ENCODE measurements around the gene HSPB1.

DNA sequence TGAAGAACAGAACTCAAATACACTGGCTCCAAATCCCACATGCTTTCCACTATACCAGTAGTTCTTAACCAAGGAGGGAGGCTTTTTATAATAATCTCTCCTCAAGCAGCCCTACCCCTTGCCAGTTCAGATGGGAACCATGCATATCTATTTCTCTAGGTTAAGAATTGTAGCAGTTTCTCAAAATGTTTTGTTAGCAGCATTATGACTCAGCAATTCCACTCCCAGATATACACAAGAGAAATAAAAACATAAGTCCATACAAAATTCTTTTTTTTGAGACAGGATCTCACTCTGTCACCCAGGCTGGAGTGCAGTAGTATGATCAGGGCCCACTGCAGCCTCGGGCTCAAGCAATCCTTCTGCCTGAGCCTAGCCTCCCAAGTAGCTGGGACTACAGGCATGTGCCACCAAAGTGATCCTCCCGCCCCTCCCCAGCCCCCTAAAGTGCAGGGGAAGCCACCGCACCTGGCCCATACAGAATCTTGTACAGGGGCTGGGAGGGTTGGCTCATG is 38.2 kb downstream of the HSPB1 start:
- TF ChIP-seq CREB1 (CRISPR knock-in tag; IDR thresholded peaks at IDR 0.05) (no peak), GTF2I (CRISPR knock-in tag; conservative IDR thresholded peaks at IDR 0.05) (no peak)
- TF ChIP-seq, protein P1, sequence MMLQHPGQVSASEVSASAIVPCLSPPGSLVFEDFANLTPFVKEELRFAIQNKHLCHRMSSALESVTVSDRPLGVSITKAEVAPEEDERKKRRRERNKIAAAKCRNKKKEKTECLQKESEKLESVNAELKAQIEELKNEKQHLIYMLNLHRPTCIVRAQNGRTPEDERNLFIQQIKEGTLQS (CRISPR knock-in tag; conservative IDR thresholded peaks at IDR 0.05): no peak
- TF ChIP-seq, protein P2, sequence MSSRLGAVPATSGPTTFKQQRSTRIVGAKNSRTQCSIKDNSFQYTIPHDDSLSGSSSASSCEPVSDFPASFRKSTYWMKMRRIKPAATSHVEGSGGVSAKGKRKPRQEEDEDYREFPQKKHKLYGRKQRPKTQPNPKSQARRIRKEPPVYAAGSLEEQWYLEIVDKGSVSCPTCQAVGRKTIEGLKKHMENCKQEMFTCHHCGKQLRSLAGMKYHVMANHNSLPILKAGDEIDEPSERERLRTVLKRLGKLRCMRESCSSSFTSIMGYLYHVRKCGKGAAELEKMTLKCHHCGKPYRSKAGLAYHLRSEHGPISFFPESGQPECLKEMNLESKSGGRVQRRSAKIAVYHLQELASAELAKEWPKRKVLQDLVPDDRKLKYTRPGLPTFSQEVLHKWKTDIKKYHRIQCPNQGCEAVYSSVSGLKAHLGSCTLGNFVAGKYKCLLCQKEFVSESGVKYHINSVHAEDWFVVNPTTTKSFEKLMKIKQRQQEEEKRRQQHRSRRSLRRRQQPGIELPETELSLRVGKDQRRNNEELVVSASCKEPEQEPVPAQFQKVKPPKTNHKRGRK (CRISPR knock-in tag; IDR thresholded peaks at IDR 0.05; ENCODE audit: borderline replicate concordance): no peak
- TF ChIP-seq, protein P3, sequence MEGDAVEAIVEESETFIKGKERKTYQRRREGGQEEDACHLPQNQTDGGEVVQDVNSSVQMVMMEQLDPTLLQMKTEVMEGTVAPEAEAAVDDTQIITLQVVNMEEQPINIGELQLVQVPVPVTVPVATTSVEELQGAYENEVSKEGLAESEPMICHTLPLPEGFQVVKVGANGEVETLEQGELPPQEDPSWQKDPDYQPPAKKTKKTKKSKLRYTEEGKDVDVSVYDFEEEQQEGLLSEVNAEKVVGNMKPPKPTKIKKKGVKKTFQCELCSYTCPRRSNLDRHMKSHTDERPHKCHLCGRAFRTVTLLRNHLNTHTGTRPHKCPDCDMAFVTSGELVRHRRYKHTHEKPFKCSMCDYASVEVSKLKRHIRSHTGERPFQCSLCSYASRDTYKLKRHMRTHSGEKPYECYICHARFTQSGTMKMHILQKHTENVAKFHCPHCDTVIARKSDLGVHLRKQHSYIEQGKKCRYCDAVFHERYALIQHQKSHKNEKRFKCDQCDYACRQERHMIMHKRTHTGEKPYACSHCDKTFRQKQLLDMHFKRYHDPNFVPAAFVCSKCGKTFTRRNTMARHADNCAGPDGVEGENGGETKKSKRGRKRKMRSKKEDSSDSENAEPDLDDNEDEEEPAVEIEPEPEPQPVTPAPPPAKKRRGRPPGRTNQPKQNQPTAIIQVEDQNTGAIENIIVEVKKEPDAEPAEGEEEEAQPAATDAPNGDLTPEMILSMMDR (IDR thresholded peaks at IDR 0.05): no peak
- TF ChIP-seq, protein P4, sequence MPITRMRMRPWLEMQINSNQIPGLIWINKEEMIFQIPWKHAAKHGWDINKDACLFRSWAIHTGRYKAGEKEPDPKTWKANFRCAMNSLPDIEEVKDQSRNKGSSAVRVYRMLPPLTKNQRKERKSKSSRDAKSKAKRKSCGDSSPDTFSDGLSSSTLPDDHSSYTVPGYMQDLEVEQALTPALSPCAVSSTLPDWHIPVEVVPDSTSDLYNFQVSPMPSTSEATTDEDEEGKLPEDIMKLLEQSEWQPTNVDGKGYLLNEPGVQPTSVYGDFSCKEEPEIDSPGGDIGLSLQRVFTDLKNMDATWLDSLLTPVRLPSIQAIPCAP (CRISPR knock-in tag; IDR thresholded peaks at IDR 0.05): no peak

Data from WTC11 (cell line).